Cerebellar nuclear complex (tissue), 1 donor: ENCODE data around the gene CST1.
"Not testable (repeated sequence)": the region's sequence is repeated elsewhere in the genome, so short reads cannot be mapped to it uniquely, and the experiment has no call there.

Experiments
- DNase-seq, 2 experiments: peaks; one replicate each; lab custom pipeline; 2025; lab: John Stamatoyannopoulos, UW

Gene CST1, protein sequence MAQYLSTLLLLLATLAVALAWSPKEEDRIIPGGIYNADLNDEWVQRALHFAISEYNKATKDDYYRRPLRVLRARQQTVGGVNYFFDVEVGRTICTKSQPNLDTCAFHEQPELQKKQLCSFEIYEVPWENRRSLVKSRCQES

GRCh38 chr20:23750786-23751185, at the start of gene CST1:
Gene CST1, minus strand, starts transcription at chr20:23750935. Its CDS starts 69 bp downstream, at chr20:23750866.
- not testable (repeated sequence) for DNase-seq

GRCh38 chr20:23799216-23799847, 48.6 kb upstream of the CST1 start:
- not testable (repeated sequence) for DNase-seq

DNA sequence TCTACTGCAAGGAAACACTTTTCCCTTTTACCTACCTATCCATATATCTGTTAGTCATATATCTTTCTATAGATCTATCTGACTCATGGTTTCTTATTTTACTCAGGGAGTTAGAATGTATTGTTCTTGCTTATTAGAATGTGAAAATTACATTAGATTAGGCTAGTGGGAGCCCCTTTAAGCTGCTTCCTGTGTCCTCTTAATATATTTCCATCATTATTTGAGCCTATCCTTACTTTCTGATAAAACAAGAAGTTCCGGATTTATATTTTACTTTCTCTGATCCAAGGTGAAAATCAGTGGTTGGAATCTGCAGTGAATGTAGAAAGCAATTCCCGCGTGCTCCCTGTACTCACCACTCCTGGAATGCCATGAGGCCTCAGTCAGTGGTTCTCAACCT, 44.8 kb upstream of the CST1 start:
- DNase-seq, result no peak

GRCh38 chr20:23794841-23795240, 44.1 kb upstream of the CST1 start:
- DNase-seq, result no peak

DNA sequence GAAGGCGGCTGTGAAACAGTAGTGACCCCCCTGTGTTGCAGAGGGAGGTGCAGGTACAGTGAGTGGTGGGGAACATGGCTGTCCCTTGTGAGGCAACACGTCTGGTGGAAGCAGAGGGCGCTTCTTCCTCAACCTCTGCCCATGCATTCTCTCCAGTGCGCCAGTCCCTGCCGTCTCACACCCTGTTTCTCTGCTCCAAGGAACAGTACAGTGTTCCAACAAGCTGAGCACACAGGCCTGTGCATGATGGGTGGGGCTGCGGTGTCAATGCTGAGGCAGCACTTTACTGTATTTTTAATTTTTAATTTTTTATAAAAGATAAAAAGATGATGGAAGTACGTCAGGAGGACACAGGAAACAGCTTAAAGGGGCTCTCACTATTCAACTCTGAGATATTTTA, 43.3 kb upstream of the CST1 start:
- no peak for DNase-seq

DNA sequence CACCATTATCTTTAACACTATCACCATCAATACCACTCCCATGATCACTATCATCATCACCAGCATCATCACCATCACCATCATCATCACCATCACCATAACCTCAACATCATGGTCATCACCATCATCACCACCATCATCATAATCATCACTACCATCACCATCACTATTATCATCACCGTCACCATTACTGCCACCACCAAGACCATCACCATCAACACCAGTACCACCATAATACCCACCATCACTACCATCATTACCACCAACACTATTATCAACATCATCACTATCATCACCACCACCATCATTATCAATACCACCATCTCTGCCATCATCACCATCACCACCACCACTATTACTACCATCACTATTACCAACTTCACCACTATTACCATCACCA, 32.7 kb upstream of the CST1 start:
- DNase-seq, result no peak

DNA sequence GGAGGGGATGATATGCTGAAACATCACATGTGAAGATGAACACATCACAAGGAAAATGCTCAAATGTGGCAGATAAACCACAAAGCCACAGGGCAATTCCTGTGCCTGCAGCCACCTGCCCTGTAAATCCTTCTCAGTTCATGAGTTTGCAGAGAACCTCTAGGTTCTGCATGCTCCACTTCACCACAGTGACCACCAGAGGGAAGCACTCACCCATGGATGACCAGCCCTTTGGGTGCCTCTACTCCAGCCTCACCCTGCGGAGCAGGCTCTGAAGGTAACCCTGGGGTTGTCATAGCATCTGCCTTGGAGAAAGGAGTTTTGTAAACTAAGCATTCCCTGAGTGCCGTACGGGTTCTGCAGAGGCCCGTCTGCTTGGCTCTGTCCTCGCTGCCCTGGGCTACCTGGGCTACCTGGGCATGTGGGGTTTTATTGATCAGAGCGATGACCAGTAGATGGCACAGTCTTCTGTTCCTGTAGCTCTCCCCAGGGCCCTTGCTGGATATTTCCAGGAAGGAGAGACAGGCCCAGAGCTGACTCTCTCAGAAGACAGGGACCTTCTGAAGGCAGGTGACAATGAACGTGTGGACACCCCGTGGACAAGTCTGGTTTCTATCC, 31.7 kb upstream of the CST1 start:
- no peak for DNase-seq

DNA sequence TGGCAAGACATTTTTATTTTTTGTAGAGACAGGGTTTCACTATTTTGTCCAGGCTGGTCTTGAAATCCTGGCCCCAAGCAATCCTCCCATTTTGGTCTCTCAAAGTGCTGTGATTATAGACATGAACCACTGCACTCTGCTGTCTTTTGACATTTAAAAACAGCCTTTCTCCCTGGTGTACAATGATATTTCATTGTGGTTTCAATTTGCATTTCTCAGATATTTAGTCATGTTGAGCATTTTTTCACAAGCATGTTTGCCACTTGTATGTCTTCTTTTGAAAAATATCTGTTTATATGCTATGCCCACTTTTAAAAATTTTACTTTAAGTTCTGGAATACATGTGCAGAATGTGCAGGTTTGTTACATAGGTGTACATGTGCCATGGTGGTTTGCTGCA, 27.9 kb upstream of the CST1 start:
- DNase-seq, result not testable (repeated sequence)

GRCh38 chr20:23777380-23777779, 26.6 kb upstream of the CST1 start:
- not testable (repeated sequence) for DNase-seq

GRCh38 chr20:23776067-23776771, 25.5 kb upstream of the CST1 start:
- no peak for DNase-seq

DNA sequence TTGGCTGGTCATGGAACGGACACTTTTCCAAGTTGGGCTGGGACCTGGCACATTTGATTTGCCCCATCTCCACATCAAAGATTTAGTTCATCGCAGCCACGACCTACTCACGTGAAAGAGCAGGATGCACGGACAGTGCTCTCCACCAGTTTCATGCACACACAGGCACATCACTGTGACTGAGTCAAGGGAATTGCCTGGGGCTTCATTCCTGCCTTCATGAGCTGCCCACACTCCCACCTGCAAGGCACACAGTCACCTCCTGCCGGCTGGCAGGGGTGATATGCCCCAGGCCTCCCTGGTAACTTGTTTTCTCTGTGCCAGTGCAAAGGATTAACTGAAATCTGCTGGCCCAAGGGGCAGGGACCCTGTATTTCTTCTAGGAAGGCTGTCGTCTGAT, 23.3 kb upstream of the CST1 start:
- DNase-seq, result no peak

DNA sequence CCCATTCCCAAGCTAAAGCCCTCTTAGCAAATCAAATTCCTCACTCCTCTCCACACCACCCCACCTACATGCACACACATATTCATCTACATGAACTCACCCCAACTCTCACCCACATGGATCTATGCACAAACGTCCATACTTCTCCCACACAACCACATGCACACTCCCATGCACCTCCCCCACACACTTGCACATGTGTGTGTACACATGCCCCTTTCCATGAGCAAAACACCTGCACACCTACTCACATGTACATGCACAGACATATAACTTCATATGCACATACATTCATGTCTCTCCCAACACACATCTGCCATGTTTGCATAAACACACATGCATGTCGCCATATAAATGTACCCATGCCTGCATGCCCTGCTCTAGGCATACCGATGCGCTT, 22.8 kb upstream of the CST1 start:
- DNase-seq, result no peak

DNA sequence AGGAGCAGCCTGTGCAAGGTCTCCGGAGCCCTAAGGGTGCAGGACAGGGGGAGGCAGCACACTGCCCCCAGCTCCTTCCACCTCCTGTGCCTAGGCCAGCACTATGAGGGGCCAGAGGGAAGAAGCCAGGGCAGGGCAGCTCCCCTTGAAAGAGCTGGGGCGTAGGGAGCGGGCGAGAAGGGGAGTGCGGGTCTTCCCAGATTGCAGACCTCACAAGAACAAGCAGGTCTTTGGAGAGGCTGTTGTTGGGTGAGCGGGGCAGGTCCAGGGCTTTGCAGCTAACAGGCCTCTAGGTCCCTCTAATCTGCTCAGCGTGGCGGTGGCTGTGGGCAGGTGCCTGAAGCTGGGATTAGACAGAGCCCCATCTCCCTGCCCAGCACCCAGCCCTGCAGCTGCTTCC, 22.4 kb upstream of the CST1 start:
- no peak for DNase-seq

- no peak for DNase-seq
Observed at GRCh38 chr20:23772074-23772473, 21.3 kb upstream of the CST1 start.

DNA sequence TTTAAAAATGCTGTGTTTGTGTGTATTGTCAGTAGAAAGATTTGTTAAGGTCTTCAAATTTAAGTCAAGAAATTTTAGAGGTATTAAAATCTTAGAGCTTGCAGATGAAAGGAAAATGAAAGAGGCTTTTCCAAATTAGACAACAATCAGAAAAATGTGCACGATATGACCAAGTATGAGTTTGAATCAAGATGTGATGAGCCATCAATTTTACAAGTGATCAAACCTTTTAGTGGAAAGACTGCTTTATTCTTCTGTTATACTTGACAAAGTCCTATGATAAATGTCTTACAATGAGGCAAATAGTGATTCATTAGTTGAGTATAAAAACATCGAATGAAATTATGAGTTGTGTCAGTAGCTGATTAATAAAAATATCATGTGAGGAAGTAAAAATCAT, 19.6 kb upstream of the CST1 start:
- DNase-seq, result no peak

DNA sequence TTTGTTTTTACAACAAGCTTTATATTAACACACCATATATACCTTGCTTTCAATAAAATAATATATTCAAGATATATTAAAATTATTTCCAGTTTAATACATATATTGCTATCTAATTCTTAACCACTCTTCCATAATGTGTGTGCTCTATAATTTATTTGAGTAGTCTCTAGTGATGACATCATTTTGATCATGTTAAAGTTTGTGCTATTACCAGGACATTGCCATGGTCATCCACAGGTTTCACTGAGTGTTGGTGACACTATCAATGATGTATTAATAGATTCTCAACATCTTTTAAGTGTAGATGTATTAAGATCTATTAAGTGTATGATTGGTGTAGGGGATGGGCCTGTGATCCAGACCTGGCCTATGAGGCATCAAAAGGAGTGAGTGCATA, 17.8 kb upstream of the CST1 start:
- not testable (repeated sequence) for DNase-seq

- no peak for DNase-seq
Observed at GRCh38 chr20:23766531-23766930, 15.8 kb upstream of the CST1 start.

DNA sequence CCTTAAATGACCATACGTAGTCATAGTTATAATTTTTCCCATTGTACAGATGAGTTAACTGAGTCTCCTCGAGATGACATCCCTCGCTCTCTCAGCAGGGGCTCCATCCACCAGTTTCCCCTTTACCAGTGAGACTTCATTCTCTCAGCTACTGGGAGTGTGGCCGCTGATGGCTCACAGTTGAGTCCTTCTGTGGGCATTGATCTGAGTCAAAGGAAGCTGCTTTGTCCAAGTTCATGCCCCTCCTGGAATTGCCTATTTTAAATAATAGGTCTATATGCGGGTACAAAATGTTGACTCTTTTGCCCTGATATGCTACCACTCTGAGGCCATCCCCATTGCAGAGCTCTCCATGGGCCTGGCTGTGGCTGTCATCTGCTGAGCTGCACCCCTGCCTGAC, 14.8 kb upstream of the CST1 start:
- DNase-seq, result no peak

DNA sequence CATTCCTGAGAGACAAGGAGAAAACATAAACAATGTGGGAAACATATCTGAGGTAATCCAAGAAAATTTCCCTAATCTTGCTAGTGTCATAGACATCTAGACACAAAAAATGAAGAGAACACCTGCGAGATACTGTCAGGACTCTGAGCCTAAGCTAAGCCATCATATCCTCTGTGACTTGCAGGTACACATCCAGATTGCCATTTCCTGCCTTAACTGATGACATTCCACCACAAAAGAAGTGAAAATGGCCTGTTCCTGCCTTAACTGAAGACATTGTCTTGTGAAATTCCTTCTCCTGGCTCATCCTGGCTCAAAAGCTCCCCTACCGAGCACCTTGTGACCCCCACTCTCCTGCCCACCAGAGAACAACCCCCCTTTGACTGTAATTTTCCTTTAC, 13.9 kb upstream of the CST1 start:
- DNase-seq, result not testable (repeated sequence)

DNA sequence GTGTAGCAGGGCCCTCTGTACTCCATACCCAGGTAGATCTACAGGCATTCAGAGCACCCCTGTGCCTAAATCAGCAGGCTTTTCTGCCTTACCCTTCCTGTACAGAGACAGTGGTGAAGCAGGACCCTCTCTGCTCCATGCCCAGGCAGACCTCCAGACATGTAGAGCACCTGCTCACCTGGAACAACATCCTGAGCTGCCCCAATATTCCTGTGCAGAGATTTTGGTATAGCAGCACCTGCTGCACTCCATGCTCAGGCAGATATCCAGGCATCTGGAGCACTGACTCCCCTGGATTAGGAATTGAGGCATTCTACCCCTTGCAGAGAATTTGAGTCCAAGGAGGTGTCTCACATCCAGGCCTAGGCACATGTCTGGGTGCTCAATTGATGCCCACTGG, 12.6 kb upstream of the CST1 start:
- no peak for DNase-seq

- no peak for DNase-seq
Observed at GRCh38 chr20:23759306-23759940, 8.7 kb upstream of the CST1 start.

- not testable (repeated sequence) for DNase-seq
Observed at GRCh38 chr20:23756792-23757191, 6.1 kb upstream of the CST1 start.
